ENCODE measurements around the gene ERICH3.
A peak's percentile ranks its signal among the peaks of the same experiment; 100 is the strongest.

The ERICH3 gene

GRCh38 chr1:74673351-74674111 lies at the start of gene ERICH3:
ERICH3 (minus strand) TSS chr1:74673792; CDS start chr1:74673519, 273 bp downstream.
- DNase-seq = no peak

- no peak for DNase-seq
Measured at GRCh38 chr1:74717626-74718025, 44.0 kb upstream of the ERICH3 start.

GRCh38 chr1:74716822-74717221 lies 43.2 kb upstream of the ERICH3 start:
- DNase-seq = no peak

GRCh38 chr1:74715806-74716205 lies 42.2 kb upstream of the ERICH3 start:
- DNase-seq = no peak

- DNase-seq = no peak
Measured at GRCh38 chr1:74715236-74715502, 41.6 kb upstream of the ERICH3 start.

- DNase-seq = no peak
Measured at GRCh38 chr1:74714429-74715235, 41.0 kb upstream of the ERICH3 start.

GRCh38 chr1:74713849-74714248 lies 40.3 kb upstream of the ERICH3 start:
- DNase-seq = no peak

- DNase-seq = no peak
Measured at GRCh38 chr1:74712881-74713280, 39.3 kb upstream of the ERICH3 start.

- DNase-seq = no peak
Measured at GRCh38 chr1:74703386-74704182, 30.0 kb upstream of the ERICH3 start.

- no peak for DNase-seq
Measured at GRCh38 chr1:74699331-74699730, 25.7 kb upstream of the ERICH3 start.

GRCh38 chr1:74697832-74698231 lies 24.2 kb upstream of the ERICH3 start:
- no peak for DNase-seq

- DNase-seq = no peak
Measured at GRCh38 chr1:74693473-74693872, 19.9 kb upstream of the ERICH3 start.

- peak; percentile 14 for DNase-seq
Measured at GRCh38 chr1:74690909-74691308, 17.3 kb upstream of the ERICH3 start.

- DNase-seq = no peak
Measured at GRCh38 chr1:74690364-74690696, 16.7 kb upstream of the ERICH3 start.

GRCh38 chr1:74689621-74690363 lies 16.2 kb upstream of the ERICH3 start:
- no peak for DNase-seq

- no peak for DNase-seq
Measured at GRCh38 chr1:74686928-74687327, 13.3 kb upstream of the ERICH3 start.

GRCh38 chr1:74684301-74684700 lies 10.7 kb upstream of the ERICH3 start:
- no peak for DNase-seq

GRCh38 chr1:74683656-74684055 lies 10.1 kb upstream of the ERICH3 start:
- DNase-seq = no peak

GRCh38 chr1:74681851-74682250 lies 8.3 kb upstream of the ERICH3 start:
- no peak for DNase-seq

- DNase-seq = no peak
Measured at GRCh38 chr1:74681449-74681848, 7.9 kb upstream of the ERICH3 start.

- DNase-seq = peak; percentile 79
Measured at GRCh38 chr1:74681001-74681400, 7.4 kb upstream of the ERICH3 start.

GRCh38 chr1:74679811-74680210 lies 6.2 kb upstream of the ERICH3 start:
- peak; percentile 96 for DNase-seq

- DNase-seq = no peak
Measured at GRCh38 chr1:74677926-74678325, 4.3 kb upstream of the ERICH3 start.
